Right lobe of liver (tissue), 4 donors: ENCODE results near the gene TM9SF3.

Experiments used
- CTCF ChIP-seq, 4 donors: fragments of 200-600 bp in 3 of 4; fragments of 450-650 bp in 1 of 4; IDR thresholded peaks; one replicate each; pipeline versions ENCODE4 v1.5.1 to v1.8.0; 2016 to 2022; ENCODE audit warnings: antibody characterized with exemption in 4 of 4, mild to moderate bottlenecking in 2 of 4
- POLR2A ChIP-seq: fragments of 450-650 bp; IDR thresholded peaks from one replicate; pipeline ENCODE4 v1.6.1; 2017; ENCODE audit warnings: antibody characterized with exemption, mild to moderate bottlenecking
- donor health status: DM: no; HTN: no; CAD: no.
- donor health status: DM: no; HTN: no; CAD: no.
- donor health status: DM: no; HTN: yes; CAD: no.

- TF ChIP-seq CTCF (IDR thresholded peaks at IDR 0.05) (no peak), POLR2A (no peak)
These were observed 22.7 kb upstream of the TM9SF3 start for GRCh38 chr10:96609510-96609909.
